H9 (cell line): ENCODE measurements around the gene MGAT4D. TPM values are rescaled to one million over a fixed set of nuclear protein-coding genes. Genes with fewer than 3 reads are reported as not detected.
"Not testable (repeated sequence)": the region's sequence is repeated elsewhere in the genome, so short reads cannot be mapped to it uniquely, and the experiment has no call there.

ENCODE experiments used
- DNase-seq: peaks from one replicate; pipeline ENCODE4 v3.0.0-alpha.2; 2017
- H2AFZ ChIP-seq: one replicate; pipeline ENCODE4 v1.6.1; 2013; ENCODE audit warnings: mild to moderate bottlenecking, low read length, control low read depth, moderate library complexity
- H2AK5ac ChIP-seq: 2 replicates; pipeline ENCODE4 v1.6.1; 2013; ENCODE audit warnings: low read length, control low read depth, mixed read lengths; ENCODE audit not compliant: insufficient read length
- H2BK120ac ChIP-seq: one replicate; pipeline ENCODE4 v1.6.1; 2013; ENCODE audit warnings: low read depth, mild to moderate bottlenecking, low read length, control low read depth, inconsistent platforms; ENCODE audit not compliant: poor library complexity, severe bottlenecking
- H2BK12ac ChIP-seq: 2 replicates; pipeline ENCODE4 v1.6.1; 2013; ENCODE audit warnings: low read length, control low read depth, mixed read lengths, low read depth; ENCODE audit not compliant: insufficient read length
- H2BK15ac ChIP-seq: 2 replicates; pipeline ENCODE4 v1.6.1; 2013; ENCODE audit warnings: low read depth, low read length, control low read depth
- H2BK20ac ChIP-seq: one replicate; pipeline ENCODE4 v1.6.1; 2013; ENCODE audit warnings: low read depth, mild to moderate bottlenecking, low read length, control low read depth, inconsistent platforms; ENCODE audit not compliant: poor library complexity, severe bottlenecking
- H2BK5ac ChIP-seq: 2 replicates; pipeline ENCODE4 v1.6.1; 2013; ENCODE audit warnings: low read length, control low read depth, mixed read lengths; ENCODE audit not compliant: insufficient read length
- H3K14ac ChIP-seq: 2 replicates; pipeline ENCODE4 v1.6.1; 2013; ENCODE audit warnings: low read length, control low read depth; ENCODE audit not compliant: insufficient read depth
- H3K18ac ChIP-seq: 2 replicates; pipeline ENCODE4 v1.6.1; 2013; ENCODE audit warnings: low read depth, mild to moderate bottlenecking, mixed read lengths, low read length, control low read depth; ENCODE audit not compliant: insufficient read length
- H3K23ac ChIP-seq: 2 replicates; pipeline ENCODE4 v1.6.1; 2013; ENCODE audit warnings: low read length, control low read depth, mixed read lengths, low read depth; ENCODE audit not compliant: insufficient read length
- H3K23me2 ChIP-seq: 2 replicates; pipeline ENCODE4 v1.6.1; 2013; ENCODE audit warnings: low read depth, mild to moderate bottlenecking, mixed read lengths, low read length, control low read depth; ENCODE audit not compliant: insufficient read length, poor library complexity, severe bottlenecking
- H3K27ac ChIP-seq: 2 replicates; pipeline ENCODE4 v1.5.1; 2013; ENCODE audit warnings: low read length, control low read depth, mixed read lengths, low read depth; ENCODE audit not compliant: insufficient read length
- H3K27me3 ChIP-seq: 2 replicates; pipeline ENCODE4 v1.6.1; 2013; ENCODE audit warnings: low read length, control low read depth, inconsistent platforms; ENCODE audit not compliant: insufficient read depth
- H3K4ac ChIP-seq: 2 replicates; pipeline ENCODE4 v1.6.1; 2013; ENCODE audit warnings: low read depth, mild to moderate bottlenecking, control low read depth, inconsistent platforms, low read length, moderate library complexity
- H3K4me1 ChIP-seq: 2 replicates; pipeline ENCODE4 v1.6.1; 2013; ENCODE audit warnings: low read length, control low read depth, inconsistent platforms; ENCODE audit not compliant: insufficient read depth
- H3K4me2 ChIP-seq: 2 replicates; pipeline ENCODE4 v1.6.1; 2013; ENCODE audit warnings: low read length, control low read depth, mixed read lengths; ENCODE audit not compliant: insufficient read length, insufficient read depth
- H3K56ac ChIP-seq: 2 replicates; pipeline ENCODE4 v1.6.1; 2013; ENCODE audit warnings: low read depth, mild to moderate bottlenecking, mixed read lengths, low read length, control low read depth; ENCODE audit not compliant: insufficient read length
- H3K79me1 ChIP-seq: 2 replicates; pipeline ENCODE4 v1.6.1; 2013; ENCODE audit warnings: low read depth, mild to moderate bottlenecking, moderate library complexity, low read length, control low read depth, inconsistent platforms; ENCODE audit not compliant: insufficient read depth, poor library complexity, severe bottlenecking
- H3K79me2 ChIP-seq: 2 replicates; pipeline ENCODE4 v1.6.1; 2013; ENCODE audit warnings: low read length, control low read depth, inconsistent platforms; ENCODE audit not compliant: insufficient read depth
- H3K9ac ChIP-seq: 2 replicates; pipeline ENCODE4 v1.6.1; 2013; ENCODE audit warnings: low read length, control low read depth, mixed read lengths; ENCODE audit not compliant: insufficient read length; ENCODE audit errors: extremely low read depth
- H3K9me3 ChIP-seq: one replicate; pipeline ENCODE4 v1.6.1; 2013; ENCODE audit warnings: low read depth, low read length, inconsistent platforms; ENCODE audit not compliant: control insufficient read depth
- H3T11ph ChIP-seq: one replicate; pipeline ENCODE4 v1.6.1; 2013; ENCODE audit warnings: mild to moderate bottlenecking, low read length, control low read depth, inconsistent platforms
- H4K20me1 ChIP-seq: one replicate; pipeline ENCODE4 v1.6.1; 2013; ENCODE audit not compliant: control insufficient read depth, insufficient read length, insufficient read depth
- H4K5ac ChIP-seq: 2 replicates; pipeline ENCODE4 v1.6.1; 2013; ENCODE audit warnings: low read depth, mild to moderate bottlenecking, mixed read lengths, low read length, control low read depth; ENCODE audit not compliant: insufficient read length
- H4K8ac ChIP-seq: replicated peaks from 2 replicates; pipeline ENCODE4 v1.6.1; 2013; ENCODE audit warnings: low read length, control low read depth, mixed read lengths, low read depth; ENCODE audit not compliant: insufficient read length
- H4K91ac ChIP-seq: 2 replicates; pipeline ENCODE4 v1.6.1; 2013; ENCODE audit warnings: low read depth, mild to moderate bottlenecking, moderate library complexity, mixed read lengths, low read length, control low read depth; ENCODE audit not compliant: insufficient read length
- H3K27ac Mint-ChIP-seq, 3 experiments: 2 replicates in 2 of 3; 3 replicates in 1 of 3; pipeline ENCODE4 v1.8.0; 2020 to 2021; ENCODE audit warnings: mixed read lengths in 3 of 3, mild to moderate bottlenecking in 1 of 3, moderate library complexity in 1 of 3
- H3K27me3 Mint-ChIP-seq: 2 replicates; pipeline ENCODE4 v1.8.0; 2021; ENCODE audit warnings: low read depth, mild to moderate bottlenecking, moderate library complexity, mixed read lengths
- H3K36me3 Mint-ChIP-seq, 3 experiments: 2 replicates in 2 of 3; 3 replicates in 1 of 3; pipeline ENCODE4 v1.8.0; 2020 to 2021; ENCODE audit warnings: low read depth in 3 of 3, mixed read lengths in 3 of 3; ENCODE audit not compliant: insufficient read depth in 1 of 3
- H3K4me1 Mint-ChIP-seq, 2 experiments: 2 replicates each; pipeline ENCODE4 v1.8.0; 2020; ENCODE audit warnings: mixed read lengths in 2 of 2
- H3K4me3 Mint-ChIP-seq, 2 experiments: 2 replicates in 1 of 2; 3 replicates in 1 of 2; pipeline ENCODE4 v1.8.0; 2020 to 2021; ENCODE audit warnings: mild to moderate bottlenecking in 2 of 2, mixed read lengths in 2 of 2, moderate library complexity in 1 of 2
- H3K9me3 Mint-ChIP-seq, 2 experiments: 2 replicates in 1 of 2; 3 replicates in 1 of 2; pipeline ENCODE4 v1.8.0; 2020; ENCODE audit warnings: mild to moderate bottlenecking in 2 of 2, mixed read lengths in 2 of 2, moderate library complexity in 1 of 2
- WGBS: extraction: QIAGEN DNeasy Blood & Tissue Kit; methylation state at CpG from one replicate; pipeline ENCODE4 v1.1.7; 2013; ENCODE audit warnings: missing lambda C conversion rate, low lambda C conversion rate, mixed read lengths; ENCODE audit not compliant: insufficient read length; ENCODE audit errors: extremely low coverage; 5-methylcytosine and 5-hydroxymethylcytosine counted together
- total RNA-seq: library from RNA; stranded (reverse); gene quantifications from 2 replicates; pipeline ENCODE4 v1.2.1, GENCODE V29; 2021
- TF ChIP-seq, protein P1 (sequence below): fragments of 200-600 bp; sonication (generic); conservative IDR thresholded peaks from 3 replicates; pipeline ENCODE4 v1.8.0; 2021; ENCODE audit warnings: antibody characterized with exemption, mild to moderate bottlenecking

The MGAT4D gene
- total RNA-seq, 1 experiment from 2014 or later = not detected

DNA sequence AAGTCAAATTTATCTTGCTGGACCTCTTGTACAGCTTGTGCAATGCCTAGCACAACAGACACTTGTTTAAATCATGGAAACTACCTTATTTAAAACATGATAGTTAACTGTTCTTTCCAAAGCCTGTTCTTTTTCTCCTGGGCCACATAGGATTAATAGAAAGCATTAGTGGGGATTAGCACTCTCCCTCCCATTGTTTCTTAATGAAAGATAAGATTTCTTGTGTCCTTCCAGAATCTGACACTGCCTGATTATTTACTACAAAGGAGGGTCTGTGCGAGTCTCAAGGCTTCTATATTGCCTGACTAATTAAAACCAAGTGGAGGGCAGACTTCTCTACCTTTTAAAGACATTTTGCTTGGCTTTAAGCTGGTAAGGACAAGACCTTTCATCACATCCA, 17.3 kb upstream of the MGAT4D start:
- H3K4ac ChIP-seq = no peak overlapping the region
- no peaks in the 10 kb centered on the region for H4K20me1 ChIP-seq

GRCh38 chr4:140513765-140514164, 15.7 kb upstream of the MGAT4D start:
- H2BK5ac ChIP-seq, H3K79me2 ChIP-seq, H3K4ac ChIP-seq, H3T11ph ChIP-seq, H3K4me1 ChIP-seq, H3K56ac ChIP-seq, H4K5ac ChIP-seq, H2AK5ac ChIP-seq, H4K91ac ChIP-seq, DNase-seq, H4K8ac ChIP-seq, H2BK12ac ChIP-seq, H3K9ac ChIP-seq, H3K4me3 Mint-ChIP-seq, H3K14ac ChIP-seq, H3K4me2 ChIP-seq, H3K23ac ChIP-seq, H3K9me3 ChIP-seq, H3K79me1 ChIP-seq, H3K27me3 ChIP-seq, H2BK20ac ChIP-seq, H2AFZ ChIP-seq, H3K27ac Mint-ChIP-seq, H2BK120ac ChIP-seq, H3K27ac ChIP-seq, H3K23me2 ChIP-seq, H3K36me3 Mint-ChIP-seq, H3K18ac ChIP-seq, H2BK15ac ChIP-seq, H4K20me1 ChIP-seq: not testable (repeated sequence)
- WGBS = no CpG with 5 or more reads among the region's 5 CpGs
- H3K9me3 Mint-ChIP-seq = peaks cover 10 to 16% of the 10 kb centered on the region in 2 experiments
- H3K27me3 Mint-ChIP-seq = peaks cover 34% of the 10 kb centered on the region
- H3K4me1 Mint-ChIP-seq = peaks cover 8 to 16% of the 10 kb centered on the region in 2 experiments

More for the DNA sequence above, 17.3 kb upstream of the MGAT4D start:
- Histone ChIP-seq H3K27me3 (no peaks in the 10 kb centered on the region), H3K23ac (no peak overlapping the region), H3K18ac (no peak overlapping the region), H3T11ph (no peak overlapping the region), H2AFZ (no peak overlapping the region), H2BK5ac (no peak overlapping the region), H3K23me2 (no peaks in the 10 kb centered on the region), H4K5ac (no peak overlapping the region), H3K9ac (no peak overlapping the region), H3K14ac (no peak overlapping the region), H3K79me2 (no peaks in the 10 kb centered on the region), H2BK15ac (no peak overlapping the region), H2BK20ac (no peak overlapping the region), H3K4me1 (no peaks in the 10 kb centered on the region), H3K79me1 (no peaks in the 10 kb centered on the region), H3K27ac (no peak overlapping the region), H3K56ac (no peak overlapping the region), H4K8ac (no peak overlapping the region), H2BK120ac (no peak overlapping the region), H4K91ac (no peak overlapping the region), H2AK5ac (no peak overlapping the region), H3K9me3 (no peaks in the 10 kb centered on the region), H2BK12ac (no peak overlapping the region), H3K4me2 (no peak overlapping the region)
- H3K4me1 Mint-ChIP-seq = peaks cover 8 to 16% of the 10 kb centered on the region in 2 experiments
- no peak overlapping the region for H3K4me3 Mint-ChIP-seq
- H3K9me3 Mint-ChIP-seq = peaks cover 0 to 3% of the 10 kb centered on the region in 2 experiments; a peak in 1 of 5 replicates
- H3K27ac Mint-ChIP-seq = no peak overlapping the region
- TF ChIP-seq, protein P1, sequence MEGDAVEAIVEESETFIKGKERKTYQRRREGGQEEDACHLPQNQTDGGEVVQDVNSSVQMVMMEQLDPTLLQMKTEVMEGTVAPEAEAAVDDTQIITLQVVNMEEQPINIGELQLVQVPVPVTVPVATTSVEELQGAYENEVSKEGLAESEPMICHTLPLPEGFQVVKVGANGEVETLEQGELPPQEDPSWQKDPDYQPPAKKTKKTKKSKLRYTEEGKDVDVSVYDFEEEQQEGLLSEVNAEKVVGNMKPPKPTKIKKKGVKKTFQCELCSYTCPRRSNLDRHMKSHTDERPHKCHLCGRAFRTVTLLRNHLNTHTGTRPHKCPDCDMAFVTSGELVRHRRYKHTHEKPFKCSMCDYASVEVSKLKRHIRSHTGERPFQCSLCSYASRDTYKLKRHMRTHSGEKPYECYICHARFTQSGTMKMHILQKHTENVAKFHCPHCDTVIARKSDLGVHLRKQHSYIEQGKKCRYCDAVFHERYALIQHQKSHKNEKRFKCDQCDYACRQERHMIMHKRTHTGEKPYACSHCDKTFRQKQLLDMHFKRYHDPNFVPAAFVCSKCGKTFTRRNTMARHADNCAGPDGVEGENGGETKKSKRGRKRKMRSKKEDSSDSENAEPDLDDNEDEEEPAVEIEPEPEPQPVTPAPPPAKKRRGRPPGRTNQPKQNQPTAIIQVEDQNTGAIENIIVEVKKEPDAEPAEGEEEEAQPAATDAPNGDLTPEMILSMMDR = no peak
- no peaks in the 10 kb centered on the region for H3K36me3 Mint-ChIP-seq
- DNase-seq = no peak
- peaks cover 27% of the 10 kb centered on the region for H3K27me3 Mint-ChIP-seq
- WGBS = no CpG with 5 or more reads among the region's 1 CpG
